GM12878 (cell line): Measurements from ENCODE around the gene ELN. TPM values are rescaled to one million over a fixed set of nuclear protein-coding genes. Genes with fewer than 3 reads are reported as not detected.

Source experiments
- ATAC-seq: fragments of 200-7000 bp; cut with Tn5 transposase; 3 replicates; pipeline ENCODE4 v1.9.1; 2020; ENCODE audit warnings: mild to moderate bottlenecking, moderate library complexity
- BruUV-seq: library from RNA; stranded (reverse); fragments of 400-500 nt; replicated peaks from 2 replicates; lab custom pipeline; 2021; lab: Mats Ljungman, UMichigan
- CTCF ChIA-PET: fragments of 300-600 bp; sonication (Branson Sonifier 250); formaldehyde crosslinking; extraction: SDS; loops from one replicate; lab custom pipeline; 2021; ENCODE audit warnings: inconsistent platforms; lab: Yijun Ruan, JAX
- POLR2A ChIA-PET: fragments of 350-600 bp; formaldehyde crosslinking; extraction: SDS; loops from one replicate; lab custom pipeline; 2021; ENCODE audit warnings: inconsistent platforms; lab: Charles Lee
- RAD21 ChIA-PET: fragments of 300-600 bp; sonication (Branson Sonifier 250); formaldehyde crosslinking; loops from one replicate; lab custom pipeline; 2023; ENCODE audit warnings: antibody characterized with exemption; ENCODE audit not compliant: unreplicated experiment; lab: Charles Lee
- SMC1A ChIA-PET: fragments of 300-600 bp; sonication (Branson Sonifier 250); formaldehyde crosslinking; loops from one replicate; lab custom pipeline; 2023; ENCODE audit not compliant: unreplicated experiment, uncharacterized antibody; lab: Charles Lee
- DNase-seq: peaks from one replicate; pipeline ENCODE4 v3.0.0-alpha.2; 2011; ENCODE audit warnings: low read depth, low spot score
- FAIRE-seq: peaks from 3 replicates; lab custom pipeline; 2011; peaks lifted over from hg19 to GRCh38; lab: Jason Lieb, UNC
- H2AFZ ChIP-seq: 2 replicates; pipeline ENCODE4 v1.6.0; 2011; ENCODE audit warnings: low read depth, low read length, control low read depth; ENCODE audit not compliant: control insufficient read depth
- H3K27ac ChIP-seq: 2 replicates; pipeline ENCODE4 v1.5.1; 2011; ENCODE audit warnings: control low read depth; ENCODE audit not compliant: control insufficient read depth, insufficient read depth
- H3K27me3 ChIP-seq, 2 experiments: replicated peaks in 1 of 2; 2 replicates each; pipeline versions ENCODE4 v1.6.0 to v1.6.1; 2011; ENCODE audit warnings: low read length in 1 of 2; ENCODE audit not compliant: control insufficient read depth in 2 of 2, insufficient read depth in 2 of 2
- H3K36me3 ChIP-seq, 2 experiments: 2 replicates each; pipeline ENCODE4 v1.5.1; 2011; ENCODE audit warnings: low read length in 1 of 2; ENCODE audit not compliant: control insufficient read depth in 2 of 2, insufficient read depth in 2 of 2
- H3K4me1 ChIP-seq: 2 replicates; pipeline ENCODE4 v1.6.1; 2011; ENCODE audit warnings: mild to moderate bottlenecking, low read length, moderate library complexity, mixed read lengths; ENCODE audit not compliant: control insufficient read depth, insufficient read depth
- H3K4me2 ChIP-seq: 2 replicates; pipeline ENCODE4 v1.6.0; 2011; ENCODE audit warnings: control low read depth; ENCODE audit not compliant: control insufficient read depth, insufficient read depth
- H3K4me3 ChIP-seq: fragments of 200-600 bp; sonication (generic); 2 replicates; pipeline ENCODE4 v1.5.1; 2016
- H3K79me2 ChIP-seq: 2 replicates; pipeline ENCODE4 v1.6.0; 2011; ENCODE audit warnings: low read length; ENCODE audit not compliant: control insufficient read depth, insufficient read depth
- H3K9ac ChIP-seq: 2 replicates; pipeline ENCODE4 v1.8.0; 2011; ENCODE audit warnings: low read length, control low read depth, mixed read lengths; ENCODE audit not compliant: control insufficient read depth, insufficient read depth
- H3K9me3 ChIP-seq: replicated peaks from 3 replicates; pipeline ENCODE4 v1.5.1; 2011; ENCODE audit warnings: mild to moderate bottlenecking, low read length; ENCODE audit not compliant: control insufficient read depth, insufficient read depth
- H4K20me1 ChIP-seq: 2 replicates; pipeline ENCODE4 v1.6.0; 2011; ENCODE audit not compliant: control insufficient read depth, insufficient read depth
- ASH2L ChIP-seq: fragments of 300-600, 200-600 bp; sonication (generic); IDR thresholded peaks from 2 replicates; pipeline ENCODE4 v1.6.1; 2017; ENCODE audit warnings: low read depth, mild to moderate bottlenecking, borderline replicate concordance
- BRCA1 ChIP-seq: IDR thresholded peaks from 2 replicates; pipeline ENCODE4 v1.6.1; 2011; ENCODE audit warnings: low read depth, low read length, improper control_type of control experiment
- CEBPB ChIP-seq, 2 experiments: fragments of 150-350 bp in 1 of 2; IDR thresholded peaks; 2 replicates each; pipeline ENCODE4 v1.6.1; 2012 to 2014; ENCODE audit warnings: low read depth in 2 of 2, low read length in 2 of 2, borderline replicate concordance in 1 of 2, inconsistent platforms in 1 of 2
- CREM ChIP-seq: IDR thresholded peaks from 2 replicates; pipeline ENCODE4 v1.6.1; 2014; ENCODE audit warnings: antibody characterized with exemption, low read depth
- ELK1 ChIP-seq: IDR thresholded peaks from 2 replicates; pipeline ENCODE4 v1.6.1; 2012; ENCODE audit warnings: low read depth, low read length, improper control_type of control experiment
- GABPA ChIP-seq: IDR thresholded peaks from 2 replicates; pipeline ENCODE4 v1.6.1; 2014; ENCODE audit warnings: antibody characterized with exemption, low read depth, mild to moderate bottlenecking, inconsistent platforms
- GATAD2B ChIP-seq: fragments of 450-650 bp; conservative IDR thresholded peaks from 2 replicates; pipeline ENCODE4 v1.6.1; 2017; ENCODE audit warnings: low read depth, mild to moderate bottlenecking, moderate library complexity
- HSF1 ChIP-seq: fragments of 150-350 bp; IDR thresholded peaks from 2 replicates; pipeline ENCODE4 v1.6.1; 2014; ENCODE audit warnings: mild to moderate bottlenecking, low read depth, low read length
- KLF5 ChIP-seq: fragments of 450-650 bp; IDR thresholded peaks from 2 replicates; pipeline ENCODE4 v1.6.1; 2014; ENCODE audit warnings: mild to moderate bottlenecking; ENCODE audit not compliant: partially characterized antibody
- MEF2A ChIP-seq: IDR thresholded peaks from 2 replicates; pipeline ENCODE4 v1.6.1; 2011; ENCODE audit warnings: low read depth, mild to moderate bottlenecking, low read length, moderate library complexity; ENCODE audit not compliant: insufficient read depth
- MYB ChIP-seq: fragments of 150-350 bp; IDR thresholded peaks from 2 replicates; pipeline ENCODE4 v1.6.1; 2014; ENCODE audit warnings: mild to moderate bottlenecking, low read depth, low read length, borderline replicate concordance
- NFXL1 ChIP-seq: fragments of 450-650 bp; IDR thresholded peaks from 2 replicates; pipeline ENCODE4 v1.6.1; 2017; ENCODE audit warnings: antibody characterized with exemption, mild to moderate bottlenecking, borderline replicate concordance
- POLR2A ChIP-seq: IDR thresholded peaks from 2 replicates; pipeline ENCODE4 v1.6.1; 2011; ENCODE audit warnings: low read depth, mild to moderate bottlenecking, low read length
- POLR2AphosphoS5 ChIP-seq: IDR thresholded peaks from 2 replicates; pipeline ENCODE4 v1.6.1; 2011; ENCODE audit warnings: mild to moderate bottlenecking, low read length, inconsistent platforms
- SUZ12 ChIP-seq: fragments of 200-600 bp; sonication (generic); IDR thresholded peaks from one replicate; pipeline ENCODE4 v1.6.1; 2018; ENCODE audit warnings: antibody characterized with exemption, mild to moderate bottlenecking; ENCODE audit not compliant: unreplicated experiment
- TBL1XR1 ChIP-seq: IDR thresholded peaks from 2 replicates; pipeline ENCODE4 v1.6.1; 2012; ENCODE audit warnings: low read depth, low read length, improper control_type of control experiment
- TCF3 ChIP-seq: IDR thresholded peaks from 2 replicates; pipeline ENCODE4 v1.6.1; 2012; ENCODE audit warnings: low read depth, mild to moderate bottlenecking, low read length, borderline replicate concordance; ENCODE audit not compliant: insufficient read depth
- ZBED1 ChIP-seq: IDR thresholded peaks from 2 replicates; pipeline ENCODE4 v1.6.1; 2016; ENCODE audit warnings: borderline replicate concordance
- WGBS: methylation state at CpG from one replicate; pipeline ENCODE4 v1.1.6; 2016; ENCODE audit warnings: low lambda C conversion rate; ENCODE audit not compliant: insufficient replicate concordance, insufficient coverage; ENCODE audit errors: missing lambda C conversion rate; 5-methylcytosine and 5-hydroxymethylcytosine counted together
- in situ Hi-C: fragments of 300-500 bp; cut with MboI; formaldehyde crosslinking; loops from 9 replicates; pipeline ENCODE4 v1.14.3; 2018; ENCODE audit warnings: mixed read lengths
- intact Hi-C: fragments of 100-400 bp; cut with micrococcal nuclease; formaldehyde crosslinking; loops from one replicate; pipeline ENCODE4 v1.14.2; 2022; ENCODE audit not compliant: unreplicated experiment
- polyA plus RNA-seq, 11 experiments: library from polyadenylated mRNA; depleted of rRNA in 4 of 11; unstranded in 6 of 11; stranded (reverse) in 5 of 11; fragments of >200 nt; fragmentation: Nextera tagmentation in 4 of 11; fragmentation: Illumina TruSeq in 1 of 11; extraction: Ambion mirVana in 4 of 11; extraction: Trizol in 1 of 11; gene quantifications; 1 replicate in 1 of 11; 2 replicates in 10 of 11; pipeline versions ENCODE4 v1.2.1 to v1.2.3, GENCODE V29; 2011 to 2016; ENCODE audit warnings: inconsistent platforms in 2 of 11, missing spikeins in 2 of 11, low read depth in 1 of 11
- total RNA-seq, 4 experiments: library from RNA; depleted of rRNA in 3 of 4; stranded (reverse); fragments of >200 nt in 3 of 4; fragmentation: Illumina TruSeq in 1 of 4; extraction: Trizol in 1 of 4; gene quantifications; 2 replicates each; pipeline versions ENCODE4 v1.2.1 to v1.2.3, GENCODE V29; 2013 to 2021

ELN gene
- total and polyA plus RNA-seq, 10 of the 15 experiments (the other 5 are each of a cell fraction or from before 2014, with no cell fraction given): 0.08 to 0.27 (median 0.23) TPM; not detected in 7

GRCh38 chr7:74115326-74115725 lies 87.4 kb downstream of the ELN start:
- 83% methylated on average over 14 of the region's 17 CpGs for WGBS
- FAIRE-seq: no peak
- Histone ChIP-seq H3K4me2 (no peak overlapping the region), H2AFZ (no peak overlapping the region), H3K4me1 (no peaks in the 10 kb centered on the region), H4K20me1 (no peaks in the 10 kb centered on the region), H3K9me3 (no peaks in the 10 kb centered on the region), H3K36me3 (peaks cover 11 to 17% of the 10 kb centered on the region in 2 experiments), H3K27me3 (no peaks in the 10 kb centered on the region), H3K27ac (no peak overlapping the region), H3K79me2 (no peaks in the 10 kb centered on the region), H3K4me3 (no peak overlapping the region), H3K9ac (no peak overlapping the region)
- BruUV-seq: no TSS peak
- in situ Hi-C loops (no loop called here), intact Hi-C loops (no loop called here)
- ChIA-PET SMC1A (no interaction called here), CTCF (no interaction called here), POLR2A (no interaction called here), RAD21 (no interaction called here)
- DNase-seq: no peak
- TF ChIP-seq ZBED1 (no peak), MYB (no peak), GABPA (no peak), MEF2A (no peak), TBL1XR1 (no peak), SUZ12 (no peak), TCF3 (no peak), NFXL1 (no peak)
- no peak for ATAC-seq

- no peak for DNase-seq
- ChIA-PET RAD21 (no interaction called here), CTCF (interaction anchor here (0.5 kb wide), 1 partner anchor 59 kb away, joined by 3 read pairs; no protein-coding TSS in a partner anchor), SMC1A (no interaction called here), POLR2A (no interaction called here)
- Histone ChIP-seq H3K4me2 (no peak overlapping the region), H3K4me1 (no peaks in the 10 kb centered on the region), H3K9ac (no peak overlapping the region), H3K79me2 (no peaks in the 10 kb centered on the region), H4K20me1 (no peaks in the 10 kb centered on the region), H3K9me3 (no peaks in the 10 kb centered on the region), H2AFZ (no peak overlapping the region), H3K27me3 (no peaks in the 10 kb centered on the region), H3K36me3 (peaks cover 11 to 22% of the 10 kb centered on the region in 2 experiments), H3K4me3 (no peak overlapping the region), H3K27ac (no peak overlapping the region)
- in situ Hi-C loops (no loop called here), intact Hi-C loops (no loop called here)
- no peak for FAIRE-seq
- 95% methylated on average over 8 of the region's 13 CpGs for WGBS
- BruUV-seq: no TSS peak
- no peak for ATAC-seq
- TF ChIP-seq POLR2A: no peak
- no peak for TF ChIP-seq CREM
- TF ChIP-seq GATAD2B: no peak
- TF ChIP-seq HSF1: no peak
- TF ChIP-seq CEBPB (IDR thresholded peaks at IDR 0.05; ENCODE audit: borderline replicate concordance in 1 of 2, low read depth in 2 of 2, low read length in 2 of 2): no peak
- no peak for TF ChIP-seq KLF5
- no peak for TF ChIP-seq BRCA1
- TF ChIP-seq POLR2AphosphoS5: no peak
- TF ChIP-seq ELK1: no peak
- TF ChIP-seq ASH2L: no peak
Observed at GRCh38 chr7:74116356-74116755, 88.4 kb downstream of the ELN start.
